GM12878 (cell line): ENCODE results near the gene FKBP7. TPM values are rescaled to one million over a fixed set of nuclear protein-coding genes. Genes with fewer than 3 reads are reported as not detected.

Experiments used
- ATAC-seq: fragments of 200-7000 bp; cut with Tn5 transposase; 3 replicates; pipeline ENCODE4 v1.9.1; 2020; ENCODE audit warnings: mild to moderate bottlenecking, moderate library complexity
- BruUV-seq: library from RNA; stranded (reverse); fragments of 400-500 nt; replicated peaks from 2 replicates; lab custom pipeline; 2021; lab: Mats Ljungman, UMichigan
- CTCF ChIA-PET: fragments of 300-600 bp; sonication (Branson Sonifier 250); formaldehyde crosslinking; extraction: SDS; loops from one replicate; lab custom pipeline; 2021; ENCODE audit warnings: inconsistent platforms; lab: Yijun Ruan, JAX
- POLR2A ChIA-PET: fragments of 350-600 bp; formaldehyde crosslinking; extraction: SDS; loops from one replicate; lab custom pipeline; 2021; ENCODE audit warnings: inconsistent platforms; lab: Charles Lee
- RAD21 ChIA-PET: fragments of 300-600 bp; sonication (Branson Sonifier 250); formaldehyde crosslinking; loops from one replicate; lab custom pipeline; 2023; ENCODE audit warnings: antibody characterized with exemption; ENCODE audit not compliant: unreplicated experiment; lab: Charles Lee
- SMC1A ChIA-PET: fragments of 300-600 bp; sonication (Branson Sonifier 250); formaldehyde crosslinking; loops from one replicate; lab custom pipeline; 2023; ENCODE audit not compliant: unreplicated experiment, uncharacterized antibody; lab: Charles Lee
- DNase-seq: peaks from one replicate; pipeline ENCODE4 v3.0.0-alpha.2; 2011; ENCODE audit warnings: low read depth, low spot score
- FAIRE-seq: peaks from 3 replicates; lab custom pipeline; 2011; peaks lifted over from hg19 to GRCh38; lab: Jason Lieb, UNC
- H2AFZ ChIP-seq: 2 replicates; pipeline ENCODE4 v1.6.0; 2011; ENCODE audit warnings: low read depth, low read length, control low read depth; ENCODE audit not compliant: control insufficient read depth
- H3K27ac ChIP-seq: 2 replicates; pipeline ENCODE4 v1.5.1; 2011; ENCODE audit warnings: control low read depth; ENCODE audit not compliant: control insufficient read depth, insufficient read depth
- H3K27me3 ChIP-seq, 2 experiments: replicated peaks in 1 of 2; 2 replicates each; pipeline versions ENCODE4 v1.6.0 to v1.6.1; 2011; ENCODE audit warnings: low read length in 1 of 2; ENCODE audit not compliant: control insufficient read depth in 2 of 2, insufficient read depth in 2 of 2
- H3K36me3 ChIP-seq, 2 experiments: 2 replicates each; pipeline ENCODE4 v1.5.1; 2011; ENCODE audit warnings: low read length in 1 of 2; ENCODE audit not compliant: control insufficient read depth in 2 of 2, insufficient read depth in 2 of 2
- H3K4me1 ChIP-seq: 2 replicates; pipeline ENCODE4 v1.6.1; 2011; ENCODE audit warnings: mild to moderate bottlenecking, low read length, moderate library complexity, mixed read lengths; ENCODE audit not compliant: control insufficient read depth, insufficient read depth
- H3K4me2 ChIP-seq: 2 replicates; pipeline ENCODE4 v1.6.0; 2011; ENCODE audit warnings: control low read depth; ENCODE audit not compliant: control insufficient read depth, insufficient read depth
- H3K4me3 ChIP-seq: fragments of 200-600 bp; sonication (generic); 2 replicates; pipeline ENCODE4 v1.5.1; 2016
- H3K79me2 ChIP-seq: 2 replicates; pipeline ENCODE4 v1.6.0; 2011; ENCODE audit warnings: low read length; ENCODE audit not compliant: control insufficient read depth, insufficient read depth
- H3K9ac ChIP-seq: 2 replicates; pipeline ENCODE4 v1.8.0; 2011; ENCODE audit warnings: low read length, control low read depth, mixed read lengths; ENCODE audit not compliant: control insufficient read depth, insufficient read depth
- H3K9me3 ChIP-seq: replicated peaks from 3 replicates; pipeline ENCODE4 v1.5.1; 2011; ENCODE audit warnings: mild to moderate bottlenecking, low read length; ENCODE audit not compliant: control insufficient read depth, insufficient read depth
- H4K20me1 ChIP-seq: 2 replicates; pipeline ENCODE4 v1.6.0; 2011; ENCODE audit not compliant: control insufficient read depth, insufficient read depth
- DPF2 ChIP-seq: fragments of 450-650 bp; IDR thresholded peaks from 2 replicates; pipeline ENCODE4 v1.6.1; 2017; ENCODE audit warnings: mild to moderate bottlenecking
- EED ChIP-seq: sonication (generic); IDR thresholded peaks from 2 replicates; pipeline ENCODE4 v1.6.1; 2016; ENCODE audit warnings: antibody characterized with exemption, low read depth
- HDAC6 ChIP-seq: fragments of 200-600 bp; sonication (generic); IDR thresholded peaks from one replicate; pipeline ENCODE4 v1.8.0; 2017; ENCODE audit warnings: antibody characterized with exemption; ENCODE audit not compliant: unreplicated experiment
- IKZF1 ChIP-seq: fragments of 450-650 bp; conservative IDR thresholded peaks from 2 replicates; pipeline ENCODE4 v1.6.1; 2017; ENCODE audit warnings: antibody characterized with exemption, mild to moderate bottlenecking
- IKZF2 ChIP-seq, 2 experiments: fragments of 450-650 bp; IDR thresholded peaks; 2 replicates each; pipeline ENCODE4 v1.6.1; 2017; ENCODE audit warnings: mild to moderate bottlenecking in 2 of 2, moderate library complexity in 2 of 2
- MEF2A ChIP-seq: IDR thresholded peaks from 2 replicates; pipeline ENCODE4 v1.6.1; 2011; ENCODE audit warnings: low read depth, mild to moderate bottlenecking, low read length, moderate library complexity; ENCODE audit not compliant: insufficient read depth
- POLR2AphosphoS2 ChIP-seq: IDR thresholded peaks from 2 replicates; pipeline ENCODE4 v1.6.1; 2011; ENCODE audit warnings: low read depth, mild to moderate bottlenecking, low read length, improper control_type of control experiment, moderate library complexity
- TAF1 ChIP-seq: IDR thresholded peaks from 2 replicates; pipeline ENCODE4 v1.6.1; 2011; ENCODE audit warnings: mild to moderate bottlenecking, low read depth, low read length, borderline replicate concordance
- TARDBP ChIP-seq: IDR thresholded peaks from 2 replicates; pipeline ENCODE4 v1.6.1; 2016; ENCODE audit warnings: borderline replicate concordance
- USF1 ChIP-seq: IDR thresholded peaks from 2 replicates; pipeline ENCODE4 v1.6.1; 2011; ENCODE audit warnings: borderline replicate concordance, low read depth, mild to moderate bottlenecking, moderate library complexity, mixed read lengths, low read length; ENCODE audit not compliant: insufficient read depth; ENCODE audit errors: extremely low read length
- ZNF24 ChIP-seq: fragments of 450-650 bp; IDR thresholded peaks from 2 replicates; pipeline ENCODE4 v1.6.1; 2017; ENCODE audit warnings: antibody characterized with exemption, mild to moderate bottlenecking
- ZNF592 ChIP-seq: fragments of 450-650 bp; IDR thresholded peaks from 2 replicates; pipeline ENCODE4 v1.6.1; 2017; ENCODE audit warnings: mild to moderate bottlenecking, moderate library complexity
- ZZZ3 ChIP-seq: IDR thresholded peaks from 2 replicates; pipeline ENCODE4 v1.6.1; 2011; ENCODE audit warnings: low read depth; ENCODE audit not compliant: control insufficient read depth, insufficient read length
- WGBS: methylation state at CpG from one replicate; pipeline ENCODE4 v1.1.6; 2016; ENCODE audit warnings: low lambda C conversion rate; ENCODE audit not compliant: insufficient replicate concordance, insufficient coverage; ENCODE audit errors: missing lambda C conversion rate; 5-methylcytosine and 5-hydroxymethylcytosine counted together
- in situ Hi-C: fragments of 300-500 bp; cut with MboI; formaldehyde crosslinking; loops from 9 replicates; pipeline ENCODE4 v1.14.3; 2018; ENCODE audit warnings: mixed read lengths
- intact Hi-C: fragments of 100-400 bp; cut with micrococcal nuclease; formaldehyde crosslinking; loops from one replicate; pipeline ENCODE4 v1.14.2; 2022; ENCODE audit not compliant: unreplicated experiment
- polyA plus RNA-seq, 11 experiments: library from polyadenylated mRNA; depleted of rRNA in 4 of 11; unstranded in 6 of 11; stranded (reverse) in 5 of 11; fragments of >200 nt; fragmentation: Nextera tagmentation in 4 of 11; fragmentation: Illumina TruSeq in 1 of 11; extraction: Ambion mirVana in 4 of 11; extraction: Trizol in 1 of 11; gene quantifications; 1 replicate in 1 of 11; 2 replicates in 10 of 11; pipeline versions ENCODE4 v1.2.1 to v1.2.3, GENCODE V29; 2011 to 2016; ENCODE audit warnings: inconsistent platforms in 2 of 11, missing spikeins in 2 of 11, low read depth in 1 of 11
- total RNA-seq, 4 experiments: library from RNA; depleted of rRNA in 3 of 4; stranded (reverse); fragments of >200 nt in 3 of 4; fragmentation: Illumina TruSeq in 1 of 4; extraction: Trizol in 1 of 4; gene quantifications; 2 replicates each; pipeline versions ENCODE4 v1.2.1 to v1.2.3, GENCODE V29; 2013 to 2021
- TF ChIP-seq, protein P1 (sequence below): fragments of 450-650 bp; IDR thresholded peaks from 2 replicates; pipeline ENCODE4 v1.6.1; 2017; ENCODE audit warnings: low read depth, mild to moderate bottlenecking, moderate library complexity

FKBP7 gene
- total and polyA plus RNA-seq, 10 of the 15 experiments (the other 5 are each of a cell fraction or from before 2014, with no cell fraction given) = 5.6 to 16.7 (median 12.5) TPM

DNA sequence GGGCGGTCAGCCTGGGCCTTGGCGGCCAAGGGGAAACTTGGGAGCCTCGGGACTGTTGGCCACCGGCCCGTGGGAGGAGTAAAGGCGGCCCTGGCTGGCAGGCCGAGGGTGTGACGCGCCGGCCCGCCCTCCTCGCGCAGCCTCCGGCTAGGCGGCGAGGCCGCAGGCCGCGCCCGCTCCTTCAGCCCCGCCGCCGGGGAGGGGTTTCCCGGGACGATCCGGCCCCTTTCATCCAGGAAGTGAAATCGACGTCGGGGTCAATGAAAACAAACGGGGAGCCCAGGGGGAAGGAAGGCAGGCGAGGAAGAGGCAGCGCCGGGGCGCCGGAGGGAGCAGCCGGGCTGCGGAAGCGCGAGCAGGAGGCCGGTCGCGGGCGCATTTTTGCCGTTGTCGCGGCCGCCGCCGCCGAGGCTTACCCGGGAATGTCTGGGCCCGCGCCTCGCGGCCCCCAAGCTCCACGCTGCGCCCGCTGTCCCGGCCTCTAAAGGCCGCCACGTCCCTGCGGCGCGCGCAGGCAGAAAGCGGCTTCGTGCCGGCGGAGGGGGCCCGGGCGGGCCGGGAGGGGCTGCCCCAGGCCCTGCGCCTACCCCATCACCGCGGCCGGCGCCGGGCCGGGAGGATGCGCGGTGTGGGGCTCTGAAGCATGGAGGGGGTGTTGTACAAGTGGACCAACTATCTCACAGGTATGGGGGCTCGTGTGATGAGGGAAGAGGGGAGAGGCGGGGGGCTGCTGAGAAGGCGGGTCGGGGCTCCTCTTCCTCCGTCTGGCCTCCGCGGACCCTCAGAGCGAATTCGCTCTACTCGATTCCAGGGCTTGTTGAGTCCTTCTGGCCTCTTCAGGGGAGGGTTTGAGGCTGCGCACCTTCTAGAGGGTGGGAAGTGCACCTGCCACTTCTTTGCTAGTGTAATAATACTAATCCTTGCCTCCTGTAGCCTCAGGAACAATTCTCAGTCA lies 2.1 kb upstream of the FKBP7 start, which contains the start of gene PLEKHA3 (continued):
- TF ChIP-seq EED (no peak; the same call in 1 of the 2 replicates), USF1 (no peak), TARDBP (no peak), TAF1 (peak; percentile 63; the same call in 1 of the 2 replicates), ZNF24 (no peak), IKZF1 (peak; percentile 88), DPF2 (peak; percentile 75; the same call in 1 of the 2 replicates), POLR2AphosphoS2 (no peak)

GRCh38 chr2:178479758-178480226 lies 1.4 kb upstream of the FKBP7 start:
- Histone ChIP-seq H3K9ac (peak overlapping the region; percentile 66; the same call in 1 of the 2 replicates), H3K36me3 (no peaks in the 10 kb centered on the region), H2AFZ (peak overlapping the region; percentile 79), H3K9me3 (no peaks in the 10 kb centered on the region), H3K4me2 (peak overlapping the region; percentile 45; the same call in 1 of the 2 replicates), H4K20me1 (no peaks in the 10 kb centered on the region), H3K27ac (peak overlapping the region; percentile 43), H3K4me1 (peaks cover 7% of the 10 kb centered on the region; the same call in 1 of the 2 replicates), H3K79me2 (peaks cover 43% of the 10 kb centered on the region), H3K27me3 (no peaks in the 10 kb centered on the region), H3K4me3 (peak overlapping the region; percentile 93)
- no TSS peak for BruUV-seq
- 17% methylated on average over 19 of the region's 19 CpGs for WGBS
- intact Hi-C loops = loop anchor here (1.0 to 10.0 kb wide), 4 partner anchors 43 to 435 kb away; no protein-coding TSS in a partner anchor
- no peak for DNase-seq
- FAIRE-seq = no peak
- in situ Hi-C loops = no loop called here
- POLR2A ChIA-PET = interaction anchor here (0.7 to 0.8 kb wide), 2 partner anchors 18 to 49 kb away, joined by 3 to 7 read pairs; no protein-coding TSS in a partner anchor
- CTCF ChIA-PET = interaction anchor here (0.5 to 1.8 kb wide), 8 partner anchors 16 to 316 kb away, joined by 3 to 10 read pairs (median 3); no protein-coding TSS in a partner anchor
- RAD21 ChIA-PET = interaction anchor here (0.7 to 1.6 kb wide), 2 partner anchors 48 to 52 kb away, joined by 3 to 8 read pairs; no protein-coding TSS in a partner anchor
- ATAC-seq = no peak
- SMC1A ChIA-PET = interaction anchor here (0.6 to 1.0 kb wide), 4 partner anchors 17 to 50 kb away, joined by 3 to 4 read pairs (median 3); no protein-coding TSS in a partner anchor
- TF ChIP-seq ZNF592 (no peak), ZZZ3 (no peak), MEF2A (no peak), HDAC6 (peak; percentile 6), IKZF2 (IDR thresholded peaks at IDR 0.05) (peak; percentile 23 to 42; a peak in 1 of 4 replicates)
- TF ChIP-seq, protein P1, sequence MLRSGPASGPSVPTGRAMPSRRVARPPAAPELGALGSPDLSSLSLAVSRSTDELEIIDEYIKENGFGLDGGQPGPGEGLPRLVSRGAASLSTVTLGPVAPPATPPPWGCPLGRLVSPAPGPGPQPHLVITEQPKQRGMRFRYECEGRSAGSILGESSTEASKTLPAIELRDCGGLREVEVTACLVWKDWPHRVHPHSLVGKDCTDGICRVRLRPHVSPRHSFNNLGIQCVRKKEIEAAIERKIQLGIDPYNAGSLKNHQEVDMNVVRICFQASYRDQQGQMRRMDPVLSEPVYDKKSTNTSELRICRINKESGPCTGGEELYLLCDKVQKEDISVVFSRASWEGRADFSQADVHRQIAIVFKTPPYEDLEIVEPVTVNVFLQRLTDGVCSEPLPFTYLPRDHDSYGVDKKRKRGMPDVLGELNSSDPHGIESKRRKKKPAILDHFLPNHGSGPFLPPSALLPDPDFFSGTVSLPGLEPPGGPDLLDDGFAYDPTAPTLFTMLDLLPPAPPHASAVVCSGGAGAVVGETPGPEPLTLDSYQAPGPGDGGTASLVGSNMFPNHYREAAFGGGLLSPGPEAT = peak; percentile 11; the same call in 1 of the 2 replicates
